GM19351 (cell line): ENCODE measurements around the gene GLUD1.
"Not testable (repeated sequence)": the region's sequence is repeated elsewhere in the genome, so short reads cannot be mapped to it uniquely, and the experiment has no call there.

ENCODE experiments used
- ATAC-seq: cut with Tn5 transposase; IDR thresholded peaks from one replicate; pipeline ENCODE4 v1.9.1; 2021; ENCODE audit warnings: mild to moderate bottlenecking, moderate library complexity; ENCODE audit not compliant: unreplicated experiment

GLUD1 gene

DNA sequence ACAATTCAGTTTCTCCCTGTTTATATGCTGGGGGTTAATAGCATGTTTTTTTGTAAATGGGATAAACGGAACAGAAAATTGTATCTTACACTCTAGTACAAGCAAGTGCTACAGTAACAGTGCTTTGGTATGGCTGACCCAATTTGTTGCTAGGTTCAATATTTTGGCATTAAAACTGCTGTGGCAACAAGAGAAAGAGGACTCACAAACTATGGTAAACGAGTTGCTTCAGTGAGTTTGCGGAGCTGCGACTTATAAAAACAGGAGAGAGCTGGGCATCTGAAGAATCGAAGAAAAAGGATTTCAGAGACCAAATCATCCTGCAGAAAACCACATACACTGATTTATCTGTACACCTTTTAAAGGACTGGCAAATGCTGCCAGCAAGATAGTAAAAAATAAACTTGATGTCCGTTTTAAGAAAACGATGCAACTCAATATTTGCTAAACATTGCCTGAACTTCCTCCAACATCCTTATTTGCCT, 2.2 kb downstream of the GLUD1 start:
- ATAC-seq = no peak

DNA sequence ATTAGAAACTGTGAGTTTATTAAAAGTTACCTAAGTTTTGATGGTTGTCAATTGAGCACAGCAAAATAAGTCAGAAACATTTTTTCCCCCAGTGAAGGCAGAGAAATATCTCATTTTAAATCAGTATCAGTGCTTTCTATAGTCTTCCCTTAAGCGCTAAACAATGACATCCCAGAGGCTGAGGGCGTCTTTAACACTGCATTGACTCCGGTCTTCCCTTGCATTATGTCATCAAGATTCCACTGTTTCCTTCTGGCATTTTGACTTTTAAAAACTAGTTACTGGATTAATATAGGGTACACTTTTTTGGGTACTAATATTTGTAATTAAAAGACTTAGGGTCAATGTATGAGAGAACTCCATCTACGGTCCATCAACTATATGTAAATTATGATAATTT, 3.9 kb downstream of the GLUD1 start:
- no peak for ATAC-seq

DNA sequence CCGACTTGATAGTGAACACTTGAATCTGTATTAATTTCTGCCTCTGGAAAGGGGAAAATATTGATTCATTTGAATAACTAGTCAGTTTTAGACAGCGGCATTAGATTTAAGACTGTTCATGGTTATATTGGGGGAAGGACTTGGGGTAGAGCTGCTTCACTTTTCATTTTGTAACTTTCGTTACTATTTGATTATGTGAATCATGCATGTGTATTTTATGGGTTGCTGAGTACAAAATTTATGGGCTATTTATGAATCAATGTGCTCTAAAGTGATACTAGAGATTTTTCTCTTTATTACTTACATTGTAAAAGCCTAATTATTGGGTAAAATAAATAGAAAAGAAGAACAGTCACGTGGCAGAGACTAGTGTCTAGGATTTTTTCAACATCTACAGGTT, 4.9 kb downstream of the GLUD1 start:
- no peak for ATAC-seq

DNA sequence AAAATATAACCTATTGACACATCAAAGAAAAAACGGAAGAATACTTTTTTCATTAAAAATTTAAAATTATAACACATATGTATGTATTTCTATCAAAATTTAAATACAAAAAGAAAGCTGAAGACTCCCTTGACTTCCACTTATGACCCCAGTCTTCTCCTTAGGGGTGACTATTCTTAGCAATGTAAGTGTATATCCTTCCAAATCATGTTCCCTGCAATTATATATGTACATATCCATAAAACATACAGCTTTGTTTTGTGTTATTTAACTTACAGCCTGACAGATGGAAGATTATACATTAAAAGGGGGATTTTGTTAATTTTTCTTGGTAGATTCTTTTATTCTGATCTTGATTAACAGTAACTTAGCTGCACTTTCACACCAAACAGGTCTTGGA, 9.1 kb downstream of the GLUD1 start:
- ATAC-seq = no peak

DNA sequence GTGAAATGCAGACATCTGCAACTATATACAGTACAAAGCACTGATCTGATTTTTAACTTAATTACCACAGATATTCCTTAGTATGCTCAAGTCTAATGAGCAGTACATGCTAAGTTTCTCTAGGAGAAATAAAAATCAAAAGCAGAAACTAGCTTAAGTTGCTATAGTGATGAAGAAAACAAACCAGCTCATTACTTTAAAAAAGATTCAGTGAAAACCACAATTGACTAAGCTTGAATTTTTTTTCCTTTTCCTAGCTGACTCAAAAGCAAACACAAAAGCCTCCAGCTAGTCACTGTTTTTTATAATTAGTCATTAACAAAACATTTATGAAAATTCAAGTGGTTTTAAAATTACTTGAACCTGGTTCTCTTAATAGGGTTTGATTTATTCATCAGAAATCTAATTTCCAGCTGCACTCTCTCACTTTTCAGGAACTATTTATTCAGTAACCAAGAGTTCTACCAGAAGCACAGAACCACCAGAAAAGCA, 10.3 kb downstream of the GLUD1 start:
- ATAC-seq = peak; percentile 78

DNA sequence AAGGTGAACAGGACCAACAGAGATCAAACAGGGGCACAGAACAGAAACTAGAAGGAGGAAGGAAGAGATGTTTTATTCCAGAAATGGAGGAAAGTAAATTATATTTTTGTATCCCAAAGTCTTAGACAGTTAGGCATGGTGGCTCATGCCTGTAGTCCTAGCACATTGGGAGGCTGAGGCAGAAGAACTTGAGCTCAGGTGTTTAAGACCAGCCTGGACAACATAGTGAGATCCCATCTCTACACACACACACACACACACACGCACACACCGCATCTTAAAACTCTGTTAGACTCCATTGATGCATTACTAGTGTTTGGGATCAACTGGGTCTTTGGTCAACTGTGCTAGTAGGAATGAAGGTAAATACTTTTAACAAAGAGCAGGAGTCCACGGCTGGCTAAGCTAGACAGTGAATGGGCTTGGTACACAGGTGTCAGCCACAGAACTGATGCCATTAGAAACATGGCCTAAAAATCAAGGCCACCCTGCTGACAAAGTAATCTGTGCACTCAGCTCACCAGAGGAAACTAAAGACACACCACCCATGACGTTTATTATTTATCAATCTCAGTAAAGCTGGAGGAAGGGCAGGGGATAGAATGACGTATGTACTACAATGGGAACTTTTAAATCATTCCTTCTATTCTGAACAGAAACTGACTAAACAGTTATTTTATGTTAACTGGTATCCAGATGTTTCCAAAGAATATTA, 10.9 kb downstream of the GLUD1 start:
- peak; percentile 41 for ATAC-seq

DNA sequence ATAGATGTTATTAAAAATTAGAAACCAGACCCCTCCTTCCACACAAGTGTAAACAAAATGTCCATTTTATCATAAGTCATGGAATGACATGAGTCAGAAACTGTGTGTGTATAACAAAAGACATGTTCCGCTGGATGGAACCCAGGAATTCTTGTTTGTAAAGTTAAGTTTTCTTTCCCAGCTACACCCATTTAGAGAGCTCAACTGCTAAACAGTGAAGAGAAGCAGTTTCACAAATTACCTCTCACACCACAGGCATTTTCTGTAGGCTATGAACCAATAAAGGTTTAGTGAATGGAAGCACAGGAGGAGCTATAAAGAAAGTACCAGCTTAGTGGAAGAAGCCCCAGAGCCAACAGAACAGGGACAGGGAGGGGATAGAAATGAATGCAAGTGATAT, 12.4 kb downstream of the GLUD1 start:
- ATAC-seq = not testable (repeated sequence)

DNA sequence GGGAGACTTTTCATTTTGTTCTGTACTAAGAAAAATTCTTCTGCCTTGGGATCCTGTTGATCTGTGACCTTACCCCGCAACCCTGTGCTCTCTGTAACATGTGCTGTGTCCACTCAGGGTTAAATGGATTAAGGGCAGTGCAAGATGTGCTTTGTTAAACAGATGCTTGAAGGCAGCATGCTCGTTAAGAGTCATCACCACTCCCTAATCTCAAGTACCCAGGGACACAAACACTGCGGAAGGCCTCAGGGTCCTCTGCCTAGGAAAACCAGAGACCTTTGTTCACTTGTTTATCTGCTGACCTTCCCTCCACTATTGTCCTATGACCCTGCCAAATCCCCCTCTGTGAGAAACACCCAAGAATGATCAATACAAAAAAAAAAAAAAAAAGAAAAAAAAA, 13.1 kb downstream of the GLUD1 start:
- not testable (repeated sequence) for ATAC-seq

DNA sequence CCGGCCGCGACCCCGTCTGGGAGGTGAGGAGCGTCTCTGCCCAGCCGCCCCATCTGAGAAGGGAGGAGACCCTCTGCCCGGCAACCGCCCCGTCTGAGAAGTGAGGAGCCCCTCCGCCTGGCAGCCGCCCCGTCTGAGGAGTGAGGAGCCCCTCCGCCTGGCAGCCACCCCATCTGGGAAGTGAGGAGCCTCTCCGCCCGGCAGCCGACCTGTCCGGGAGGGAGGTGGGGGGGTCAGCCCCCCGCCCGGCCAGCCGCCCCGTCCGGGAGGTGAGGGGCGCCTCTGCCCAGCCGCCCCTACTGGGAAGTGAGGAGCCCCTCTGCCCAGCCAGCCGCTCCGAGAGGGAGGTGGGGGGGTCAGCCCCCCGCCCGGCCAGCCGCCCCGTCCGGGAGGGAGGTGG, 14.0 kb downstream of the GLUD1 start:
- not testable (repeated sequence) for ATAC-seq

DNA sequence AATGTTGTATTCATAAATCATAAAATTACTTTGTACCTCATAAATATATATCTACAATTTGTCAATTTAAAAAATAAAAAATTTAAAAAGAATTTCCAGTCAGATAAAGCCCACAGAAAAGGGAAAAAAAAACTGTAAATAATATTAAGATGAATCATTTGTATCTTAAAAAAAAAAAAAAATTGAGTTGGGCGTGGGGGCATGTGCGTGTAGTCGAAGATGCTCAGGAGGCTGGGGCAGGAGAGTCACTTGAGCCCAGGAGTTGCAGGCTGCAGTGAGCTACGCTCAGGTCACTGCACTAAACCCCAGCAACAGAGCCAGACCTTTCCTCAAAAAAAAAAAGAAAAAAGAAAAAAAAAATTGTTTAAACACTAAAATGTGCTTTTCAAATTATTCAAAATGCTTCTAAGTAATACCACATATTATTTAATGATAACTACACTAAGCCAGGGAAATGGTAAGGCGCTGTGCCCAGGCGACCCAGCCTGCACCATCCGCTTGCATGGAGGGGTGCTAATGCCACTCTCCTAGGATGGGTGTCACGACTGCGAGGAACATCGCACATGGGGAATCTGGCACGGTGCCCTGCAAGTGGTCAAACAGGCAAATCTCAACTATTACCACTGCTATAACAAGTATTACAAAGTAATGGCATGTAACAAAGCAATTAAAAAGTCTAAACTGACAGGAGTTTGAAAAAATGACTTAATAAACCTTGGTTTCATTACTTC, 15.4 kb downstream of the GLUD1 start:
- ATAC-seq = no peak

DNA sequence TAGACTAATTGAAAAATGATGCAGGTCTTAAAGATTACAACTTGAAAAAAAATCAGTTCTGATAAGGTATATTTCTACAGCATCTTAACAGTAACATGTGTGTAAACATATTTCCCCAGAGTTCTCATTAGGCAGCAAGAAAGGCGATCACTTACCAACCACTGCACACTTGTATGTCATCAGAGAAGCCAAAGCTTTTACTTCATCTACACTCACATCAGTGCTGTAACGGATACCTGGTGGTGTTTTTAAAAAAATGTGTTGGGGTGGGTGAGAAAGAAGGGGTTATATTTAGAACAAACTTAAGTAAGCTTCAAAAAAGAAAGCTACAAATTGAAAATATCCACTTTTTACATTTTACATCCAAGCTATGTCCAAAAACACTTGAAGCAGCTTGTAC, 18.2 kb downstream of the GLUD1 start:
- not testable (repeated sequence) for ATAC-seq

DNA sequence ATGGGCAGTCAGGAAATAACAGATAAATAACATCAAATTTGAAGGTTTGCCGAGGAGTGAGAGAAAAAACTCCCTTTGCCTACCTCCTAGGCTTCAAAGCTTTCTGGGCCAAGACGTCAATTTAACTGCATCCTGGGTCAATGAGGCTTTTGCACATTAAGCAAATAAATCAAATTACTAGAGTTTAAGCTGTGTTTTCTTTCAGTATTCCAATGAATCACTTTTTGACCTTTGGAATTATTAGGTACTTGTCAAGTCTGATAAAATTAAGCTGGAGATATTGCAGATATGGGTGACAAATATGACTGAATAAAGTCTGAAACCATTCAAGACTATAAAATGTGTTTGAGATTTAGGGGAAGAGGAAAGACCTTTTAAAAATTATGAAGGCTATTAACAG, 22.2 kb downstream of the GLUD1 start:
- no peak for ATAC-seq

DNA sequence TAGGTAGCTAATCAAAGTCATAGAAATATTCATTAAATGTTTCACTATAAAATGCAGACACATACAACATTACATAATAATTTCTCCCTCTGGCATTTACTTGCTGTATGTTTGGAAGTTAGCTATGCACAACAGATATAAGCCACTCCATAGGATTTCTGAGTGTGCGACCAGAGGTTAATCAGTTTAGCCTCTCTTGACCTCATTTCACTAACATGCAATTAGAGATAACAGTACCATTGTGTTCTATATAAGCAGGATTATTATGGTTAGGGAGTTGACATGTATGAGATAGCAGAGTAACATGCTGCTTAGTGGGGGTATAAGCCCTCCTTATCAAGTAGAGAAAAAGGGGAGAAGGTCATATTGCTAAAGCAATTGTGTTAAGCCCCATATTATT, 26.4 kb downstream of the GLUD1 start:
- no peak for ATAC-seq

DNA sequence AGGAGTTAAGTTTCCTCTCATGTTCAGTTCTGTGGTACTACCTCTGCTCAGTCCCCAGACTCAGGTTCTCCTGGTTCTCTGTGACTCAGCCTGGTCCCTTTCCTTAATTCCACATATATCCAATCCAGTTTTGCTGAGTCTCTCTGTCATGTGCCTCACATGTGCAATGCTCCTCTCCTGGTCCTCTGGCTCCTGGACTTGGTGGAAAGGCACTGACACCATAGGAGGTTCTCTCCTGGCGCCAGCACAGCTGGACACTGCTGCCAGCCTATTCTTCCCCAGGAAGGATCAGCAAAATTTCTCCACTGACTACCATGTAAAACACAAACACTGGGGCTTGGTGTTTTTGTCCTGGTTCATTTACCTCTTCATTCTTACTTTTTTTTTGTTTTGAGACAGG, 27.8 kb downstream of the GLUD1 start:
- ATAC-seq = no peak

DNA sequence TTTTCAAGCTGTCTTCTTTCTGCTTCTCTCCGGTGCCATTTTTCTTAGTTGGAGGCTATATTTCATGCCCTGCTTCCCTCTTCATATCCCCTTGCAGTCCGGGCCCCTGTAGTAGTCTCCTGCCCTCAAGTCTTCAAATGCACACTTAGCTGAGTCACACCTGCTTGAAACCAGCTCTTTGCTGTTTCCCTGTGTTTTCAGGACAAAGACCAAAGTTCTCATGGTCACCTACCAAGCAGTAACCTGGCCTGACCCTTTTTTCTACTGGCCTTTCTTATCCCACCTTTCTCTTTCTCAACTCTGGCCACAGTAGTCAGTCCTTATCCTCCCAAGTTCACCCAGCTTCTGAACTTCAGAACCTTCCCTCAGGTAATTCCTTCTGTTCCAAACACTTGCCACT, 28.5 kb downstream of the GLUD1 start:
- no peak for ATAC-seq

DNA sequence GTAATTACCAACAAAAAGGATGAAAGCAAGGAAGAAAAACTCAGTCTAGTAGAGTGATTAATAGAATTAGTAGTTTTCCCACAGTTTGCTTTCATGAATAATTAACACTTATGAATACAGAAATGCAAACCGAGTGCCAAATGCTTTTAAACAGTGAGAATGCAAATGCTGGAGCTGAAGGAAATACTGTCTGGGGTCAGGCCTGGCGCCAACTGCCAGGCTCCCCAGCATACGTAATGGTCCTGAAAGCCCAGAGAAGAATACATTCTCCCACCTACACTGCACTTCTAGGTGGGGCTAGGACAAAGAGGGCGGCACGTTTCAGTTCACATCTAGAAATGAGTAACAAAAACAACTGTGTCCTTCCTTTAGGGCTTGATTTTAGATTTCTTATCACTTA, 30.0 kb downstream of the GLUD1 start:
- ATAC-seq = no peak

DNA sequence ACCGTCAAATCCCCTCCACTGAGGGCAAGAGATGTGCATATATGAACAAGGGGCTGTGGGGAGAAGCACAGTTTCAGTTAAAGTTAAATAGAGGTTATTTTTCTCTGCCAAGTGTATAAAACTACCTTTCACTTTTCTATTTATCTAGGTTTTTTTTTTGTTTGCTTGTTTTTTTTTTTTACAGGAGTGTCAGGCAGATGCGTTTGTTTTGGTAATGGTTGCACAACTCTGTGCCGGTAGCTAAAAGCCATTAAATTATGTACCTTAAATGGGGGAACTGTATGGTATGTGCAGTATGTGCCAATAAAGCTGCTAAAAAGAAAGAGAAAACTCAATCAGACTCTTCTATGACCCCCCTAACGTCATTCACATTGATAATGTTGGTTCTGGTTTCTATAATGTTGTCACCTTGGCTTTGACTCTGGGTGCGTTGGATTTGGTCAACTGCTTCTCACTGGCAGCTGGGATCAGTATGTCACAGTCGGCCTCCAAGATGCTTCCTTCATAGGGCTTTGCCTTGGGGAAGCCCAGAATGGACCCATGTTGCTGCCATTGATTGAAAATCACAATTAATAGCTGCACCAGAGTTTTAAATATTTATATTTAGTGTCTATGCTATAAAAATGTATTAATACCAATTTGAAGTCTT, 34.2 kb downstream of the GLUD1 start:
- ATAC-seq = no peak

DNA sequence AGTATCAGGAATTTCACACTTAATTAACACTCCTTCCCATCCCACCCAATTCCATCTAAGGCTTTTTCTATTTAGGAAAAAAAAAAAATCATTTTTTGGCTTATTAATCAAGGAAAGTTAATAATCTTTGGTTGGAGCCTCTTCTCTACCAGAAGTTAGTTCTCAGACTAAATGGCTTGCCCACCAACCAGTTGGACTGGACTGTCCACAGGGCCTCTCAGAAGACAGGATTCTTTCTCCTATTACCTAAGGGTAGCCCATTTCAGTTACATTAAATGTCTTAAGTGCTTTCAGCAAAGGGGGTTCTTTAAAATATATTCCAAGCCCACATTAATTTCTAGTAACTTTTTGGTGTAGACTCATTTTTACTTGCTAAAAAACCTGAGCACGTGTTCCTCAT, 35.2 kb downstream of the GLUD1 start:
- no peak for ATAC-seq

DNA sequence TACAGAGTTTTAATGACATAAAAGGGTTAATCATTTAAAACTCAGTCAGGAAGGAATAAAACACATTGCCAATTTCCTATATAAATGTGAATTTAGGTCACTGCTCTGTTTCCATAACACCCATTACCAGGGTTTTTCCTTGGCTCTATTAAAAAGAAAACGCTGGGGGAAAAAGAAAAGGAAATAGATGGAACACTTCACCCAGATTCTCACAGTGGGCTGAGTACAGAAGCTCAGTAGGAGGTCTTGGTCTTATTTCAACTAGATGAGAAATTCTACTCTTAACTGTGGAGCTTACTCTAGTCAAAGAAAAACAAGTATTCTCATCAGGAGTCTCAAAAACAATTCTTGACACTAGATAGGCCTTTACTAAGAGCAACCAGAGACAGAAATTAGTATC, 36.5 kb downstream of the GLUD1 start:
- ATAC-seq = no peak

DNA sequence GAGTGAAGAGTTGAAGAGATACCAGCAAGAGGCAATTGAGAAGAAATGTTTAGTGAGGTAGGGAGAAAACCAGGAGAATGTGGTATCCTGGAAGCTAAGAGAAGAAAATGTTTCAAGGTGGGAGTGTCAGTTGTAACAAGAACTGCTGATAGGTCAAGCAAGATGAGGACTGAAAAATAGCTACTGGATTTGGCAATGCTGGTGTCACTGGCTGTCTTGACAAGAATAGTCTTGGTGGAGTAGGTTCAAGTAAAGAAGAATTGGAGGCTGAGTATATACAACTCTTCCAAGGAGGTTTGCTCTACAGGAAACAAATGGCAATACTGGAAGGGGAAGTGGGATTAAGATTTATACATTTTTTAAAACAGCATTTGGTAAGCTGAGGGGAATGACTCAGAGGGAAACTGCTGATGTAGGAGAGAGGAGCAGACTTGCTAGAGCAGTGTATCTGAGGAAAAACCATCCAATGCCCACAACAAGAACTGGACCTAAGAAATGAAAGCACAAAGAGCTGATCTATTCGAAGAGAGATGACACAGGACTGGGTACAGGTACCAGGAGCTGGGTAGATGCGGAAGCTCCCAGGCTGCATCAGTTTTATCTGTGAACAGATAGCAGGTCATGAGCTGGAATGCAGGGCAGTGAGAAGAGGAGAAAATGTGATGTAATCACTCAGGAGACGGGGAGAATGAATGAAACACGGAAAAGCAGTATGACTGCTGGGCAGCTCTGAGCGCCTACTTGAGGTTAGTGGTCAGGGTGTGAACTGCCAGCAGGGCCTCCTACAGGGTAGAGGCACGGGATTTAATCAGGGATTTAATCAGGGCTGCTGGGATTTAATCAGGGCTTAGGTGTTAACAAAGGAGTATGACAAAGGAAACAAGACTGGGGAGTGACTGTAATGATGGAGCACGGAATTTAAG, 40.0 kb downstream of the GLUD1 start:
- ATAC-seq = no peak
